ENCODE data around the gene MRPL54. TPM values are rescaled to one million over a fixed set of nuclear protein-coding genes. Genes with fewer than 3 reads are reported as not detected.
A peak's percentile ranks its signal among the peaks of the same experiment; 100 is the strongest.

Gene MRPL54
- 46.5 TPM for polyA plus RNA-seq (2013, experiment 1 of 4)
- 40.9 TPM for polyA plus RNA-seq (2013, experiment 2 of 4)
- polyA plus RNA-seq (2013, experiment 3 of 4) = 38.0 TPM
- polyA plus RNA-seq (2013, experiment 4 of 4) = 48.9 TPM

- Histone ChIP-seq H3K9me3 (ENCODE audit: control insufficient read depth, low read length) (no peaks in the 10 kb centered on the region), H3K4me3 (ENCODE audit: insufficient read depth, low read depth, low read length) (peak within 1 kb of the TSS; percentile 97), H3K27me3 (ENCODE audit: control insufficient read depth, insufficient read depth, low read length, poor library complexity, severe bottlenecking) (no peaks in the 10 kb centered on the region), H3K4me1 (ENCODE audit: control insufficient read depth, insufficient read depth, low read length) (no peaks in the 10 kb centered on the region), H3K36me3 (ENCODE audit: control insufficient read depth, insufficient read depth, low read length) (peaks cover 5% of the 10 kb centered on the region), H3K27ac (ENCODE audit: insufficient read depth, low read depth, low read length, poor library complexity, severe bottlenecking) (peak within 1 kb of the TSS; percentile 92)
- WGBS, 2 experiments = 5% methylated on average over 47 of the region's 47 CpGs
These were observed at the start of gene MRPL54 for GRCh38 chr19:3762501-3763459. Gene MRPL54, plus strand, starts transcription at chr19:3762682. Its CDS starts 19 bp downstream, at chr19:3762701.

DNA sequence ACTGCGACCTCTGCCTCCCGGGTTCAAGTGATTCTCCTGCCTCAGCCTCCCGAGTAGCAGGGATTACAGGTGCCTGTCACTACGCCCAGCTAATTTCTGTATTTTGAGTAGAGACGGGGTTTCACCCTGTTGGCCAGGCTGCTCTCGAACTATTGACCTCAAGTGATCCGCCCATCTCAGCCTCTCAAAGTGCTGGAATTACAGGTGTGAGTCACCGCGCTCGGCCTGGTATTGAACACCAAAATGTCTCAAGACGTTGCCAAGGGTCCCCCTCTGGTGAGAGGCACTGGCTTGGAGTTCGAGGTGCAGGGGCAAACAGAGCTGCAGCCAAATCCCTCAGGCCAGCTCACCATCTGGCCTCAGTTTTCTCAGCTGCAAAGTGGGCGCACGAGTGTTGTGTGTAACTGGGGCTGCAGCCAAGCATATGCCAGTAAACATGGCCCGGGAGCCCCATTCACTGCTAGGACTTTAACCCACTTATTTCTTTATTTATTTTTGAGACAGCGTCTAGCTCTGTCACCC, 46.3 kb upstream of the MRPL54 start:
- Histone ChIP-seq H3K27ac (ENCODE audit: insufficient read depth, low read depth, low read length, poor library complexity, severe bottlenecking) (no peak overlapping the region), H3K27me3 (ENCODE audit: control insufficient read depth, insufficient read depth, low read length, poor library complexity, severe bottlenecking) (no peaks in the 10 kb centered on the region), H3K36me3 (ENCODE audit: control insufficient read depth, insufficient read depth, low read length) (no peaks in the 10 kb centered on the region), H3K9me3 (ENCODE audit: control insufficient read depth, low read length) (no peaks in the 10 kb centered on the region), H3K4me3 (ENCODE audit: insufficient read depth, low read depth, low read length) (no peak overlapping the region), H3K4me1 (ENCODE audit: control insufficient read depth, insufficient read depth, low read length) (no peaks in the 10 kb centered on the region)
- 88 to 94% methylated on average over 16 of the region's 16 CpGs for WGBS, 2 experiments

DNA sequence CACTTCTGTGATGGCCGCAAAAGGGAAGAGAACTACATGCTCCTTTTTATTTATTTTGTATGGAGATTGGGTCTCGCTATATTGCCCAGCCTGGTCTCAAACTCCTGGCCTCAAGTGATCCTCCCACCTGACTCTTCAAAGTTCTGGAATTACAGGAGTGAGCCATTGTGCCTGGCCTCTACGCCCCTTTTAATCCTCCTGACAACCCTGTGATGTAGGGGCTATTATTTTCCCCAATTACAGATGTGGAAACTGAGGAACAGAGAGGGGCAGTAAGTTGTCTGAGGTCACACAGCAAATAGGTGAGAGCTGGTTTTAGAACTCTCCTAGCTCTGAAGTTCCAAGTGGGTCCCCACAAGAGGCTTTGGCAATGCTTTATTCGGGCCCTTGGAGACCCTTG, 42.6 kb upstream of the MRPL54 start:
- Histone ChIP-seq H3K27me3 (ENCODE audit: control insufficient read depth, insufficient read depth, low read length, poor library complexity, severe bottlenecking) (peaks cover 15% of the 10 kb centered on the region), H3K4me1 (ENCODE audit: control insufficient read depth, insufficient read depth, low read length) (peaks cover 6% of the 10 kb centered on the region), H3K4me3 (ENCODE audit: insufficient read depth, low read depth, low read length) (no peak overlapping the region), H3K36me3 (ENCODE audit: control insufficient read depth, insufficient read depth, low read length) (no peaks in the 10 kb centered on the region), H3K27ac (ENCODE audit: insufficient read depth, low read depth, low read length, poor library complexity, severe bottlenecking) (no peak overlapping the region), H3K9me3 (ENCODE audit: control insufficient read depth, low read length) (no peaks in the 10 kb centered on the region)
- 89 to 92% methylated on average over 4 of the region's 4 CpGs for WGBS, 2 experiments

DNA sequence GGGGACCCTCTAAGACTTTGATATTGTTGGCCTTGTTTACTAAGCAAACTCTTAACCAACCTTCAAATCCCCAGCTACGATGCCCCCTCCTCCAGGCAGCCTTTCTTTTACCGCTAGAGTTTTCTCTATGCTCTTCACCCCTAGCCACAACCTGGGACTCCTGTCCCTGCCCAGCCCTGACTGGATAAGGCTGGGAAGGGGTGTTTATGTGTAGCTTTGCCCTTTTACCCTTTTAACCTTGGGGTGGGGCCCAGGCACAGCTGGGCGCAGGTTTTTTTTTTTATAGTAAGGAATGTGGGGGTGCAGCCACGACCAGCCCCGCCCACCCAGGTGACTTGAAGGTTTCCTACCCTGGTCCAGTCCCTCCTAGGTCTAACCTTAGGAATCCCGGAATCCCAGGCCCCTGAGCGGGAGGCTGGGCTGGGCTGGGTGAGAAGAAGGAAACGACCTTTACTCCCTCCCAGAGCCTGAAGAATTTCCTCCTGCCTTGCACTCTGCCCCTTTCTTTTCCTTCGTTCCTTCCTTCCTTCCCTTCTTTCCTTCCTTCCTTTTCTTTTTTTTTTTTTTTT, 42.0 kb upstream of the MRPL54 start:
- no peak overlapping the region for H3K27ac ChIP-seq (ENCODE audit: insufficient read depth, low read depth, low read length, poor library complexity, severe bottlenecking)
- no peaks in the 10 kb centered on the region for H3K36me3 ChIP-seq (ENCODE audit: control insufficient read depth, insufficient read depth, low read length)
- 33 to 43% methylated on average over 9 of the region's 9 CpGs for WGBS, 2 experiments
- H3K27me3 ChIP-seq (ENCODE audit: control insufficient read depth, insufficient read depth, low read length, poor library complexity, severe bottlenecking) = peaks cover 15% of the 10 kb centered on the region
- H3K4me1 ChIP-seq (ENCODE audit: control insufficient read depth, insufficient read depth, low read length) = peaks cover 6% of the 10 kb centered on the region
- H3K4me3 ChIP-seq (ENCODE audit: insufficient read depth, low read depth, low read length) = no peak overlapping the region
- no peaks in the 10 kb centered on the region for H3K9me3 ChIP-seq (ENCODE audit: control insufficient read depth, low read length)

GRCh38 chr19:3721131-3721886, 41.2 kb upstream of the MRPL54 start:
- Histone ChIP-seq H3K4me1 (ENCODE audit: control insufficient read depth, insufficient read depth, low read length) (peaks cover 6% of the 10 kb centered on the region), H3K27me3 (ENCODE audit: control insufficient read depth, insufficient read depth, low read length, poor library complexity, severe bottlenecking) (peaks cover 15% of the 10 kb centered on the region), H3K27ac (ENCODE audit: insufficient read depth, low read depth, low read length, poor library complexity, severe bottlenecking) (no peak overlapping the region), H3K36me3 (ENCODE audit: control insufficient read depth, insufficient read depth, low read length) (no peaks in the 10 kb centered on the region), H3K4me3 (ENCODE audit: insufficient read depth, low read depth, low read length) (peak overlapping the region; percentile 48), H3K9me3 (ENCODE audit: control insufficient read depth, low read length) (no peaks in the 10 kb centered on the region)
- 24 to 26% methylated on average over 46 of the region's 46 CpGs for WGBS, 2 experiments

- 3 to 4% methylated on average over 26 of the region's 26 CpGs for WGBS, 2 experiments
- H3K4me3 ChIP-seq (ENCODE audit: insufficient read depth, low read depth, low read length) = peak overlapping the region; percentile 48
- no peaks in the 10 kb centered on the region for H3K9me3 ChIP-seq (ENCODE audit: control insufficient read depth, low read length)
- H3K36me3 ChIP-seq (ENCODE audit: control insufficient read depth, insufficient read depth, low read length) = no peaks in the 10 kb centered on the region
- H3K4me1 ChIP-seq (ENCODE audit: control insufficient read depth, insufficient read depth, low read length) = peaks cover 6% of the 10 kb centered on the region
- H3K27ac ChIP-seq (ENCODE audit: insufficient read depth, low read depth, low read length, poor library complexity, severe bottlenecking) = no peak overlapping the region
- H3K27me3 ChIP-seq (ENCODE audit: control insufficient read depth, insufficient read depth, low read length, poor library complexity, severe bottlenecking) = peaks cover 15% of the 10 kb centered on the region
These were observed 40.5 kb upstream of the MRPL54 start for GRCh38 chr19:3721887-3722442.

GRCh38 chr19:3722443-3723109, 39.9 kb upstream of the MRPL54 start:
- H3K4me1 ChIP-seq (ENCODE audit: control insufficient read depth, insufficient read depth, low read length) = peaks cover 6% of the 10 kb centered on the region
- H3K4me3 ChIP-seq (ENCODE audit: insufficient read depth, low read depth, low read length) = peak overlapping the region; percentile 48
- WGBS, 2 experiments = 2% methylated on average over 26 to 30 of the region's 30 CpGs
- H3K36me3 ChIP-seq (ENCODE audit: control insufficient read depth, insufficient read depth, low read length) = no peaks in the 10 kb centered on the region
- no peak overlapping the region for H3K27ac ChIP-seq (ENCODE audit: insufficient read depth, low read depth, low read length, poor library complexity, severe bottlenecking)
- peaks cover 15% of the 10 kb centered on the region for H3K27me3 ChIP-seq (ENCODE audit: control insufficient read depth, insufficient read depth, low read length, poor library complexity, severe bottlenecking)
- no peaks in the 10 kb centered on the region for H3K9me3 ChIP-seq (ENCODE audit: control insufficient read depth, low read length)

DNA sequence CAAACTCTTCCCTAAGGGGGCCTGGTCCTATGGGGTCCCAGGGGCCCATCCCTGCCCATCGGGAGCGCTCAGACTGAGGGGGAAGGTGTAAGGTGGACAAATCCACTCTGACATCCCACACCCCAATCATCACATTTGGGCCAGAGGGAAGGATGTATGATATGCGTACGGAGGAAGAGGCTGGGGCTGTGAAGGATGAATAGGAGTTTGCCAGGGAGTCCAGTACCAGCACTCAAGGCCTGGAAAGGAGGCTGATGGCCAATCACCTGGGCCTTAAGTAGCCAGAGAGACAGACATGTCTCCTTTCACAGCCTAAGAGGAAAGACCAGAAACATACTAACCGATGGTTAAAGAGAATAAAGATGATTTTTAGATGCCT, 39.4 kb upstream of the MRPL54 start:
- H3K9me3 ChIP-seq (ENCODE audit: control insufficient read depth, low read length) = no peaks in the 10 kb centered on the region
- no peak overlapping the region for H3K4me3 ChIP-seq (ENCODE audit: insufficient read depth, low read depth, low read length)
- WGBS, 2 experiments = 71 to 75% methylated on average over 3 of the region's 5 CpGs
- H3K4me1 ChIP-seq (ENCODE audit: control insufficient read depth, insufficient read depth, low read length) = peaks cover 6% of the 10 kb centered on the region
- no peaks in the 10 kb centered on the region for H3K36me3 ChIP-seq (ENCODE audit: control insufficient read depth, insufficient read depth, low read length)
- peaks cover 15% of the 10 kb centered on the region for H3K27me3 ChIP-seq (ENCODE audit: control insufficient read depth, insufficient read depth, low read length, poor library complexity, severe bottlenecking)
- no peak overlapping the region for H3K27ac ChIP-seq (ENCODE audit: insufficient read depth, low read depth, low read length, poor library complexity, severe bottlenecking)

- peaks cover 6% of the 10 kb centered on the region for H3K4me1 ChIP-seq (ENCODE audit: control insufficient read depth, insufficient read depth, low read length)
- H3K36me3 ChIP-seq (ENCODE audit: control insufficient read depth, insufficient read depth, low read length) = no peaks in the 10 kb centered on the region
- WGBS, 2 experiments = 40 to 41% methylated on average over 8 of the region's 8 CpGs
- H3K4me3 ChIP-seq (ENCODE audit: insufficient read depth, low read depth, low read length) = no peak overlapping the region
- no peaks in the 10 kb centered on the region for H3K9me3 ChIP-seq (ENCODE audit: control insufficient read depth, low read length)
- peaks cover 15% of the 10 kb centered on the region for H3K27me3 ChIP-seq (ENCODE audit: control insufficient read depth, insufficient read depth, low read length, poor library complexity, severe bottlenecking)
- H3K27ac ChIP-seq (ENCODE audit: insufficient read depth, low read depth, low read length, poor library complexity, severe bottlenecking) = no peak overlapping the region
These were observed 38.6 kb upstream of the MRPL54 start for GRCh38 chr19:3723883-3724282.

Measured in ectodermal cell (in vitro differentiated cells).